BLaER1 (cell line): ENCODE data around the gene SCGB1A1.

Source experiments
- H3K27ac ChIP-seq: shearing (Covaris generic); formaldehyde crosslinking; 2 replicates; pipeline ENCODE4 v1.8.1; 2022
- H3K27me3 ChIP-seq: shearing (Covaris generic); formaldehyde crosslinking; 2 replicates; pipeline ENCODE4 v1.8.1; 2022
- H3K36me3 ChIP-seq: shearing (Covaris generic); formaldehyde crosslinking; 2 replicates; pipeline ENCODE4 v1.8.1; 2022
- H3K4me1 ChIP-seq: shearing (Covaris generic); formaldehyde crosslinking; 2 replicates; pipeline ENCODE4 v1.8.1; 2022
- H3K4me2 ChIP-seq: shearing (Covaris generic); formaldehyde crosslinking; 2 replicates; pipeline ENCODE4 v1.8.1; 2022
- H3K4me3 ChIP-seq: shearing (Covaris generic); formaldehyde crosslinking; 2 replicates; pipeline ENCODE4 v1.8.1; 2022
- H3K9ac ChIP-seq: shearing (Covaris generic); formaldehyde crosslinking; 2 replicates; pipeline ENCODE4 v1.8.1; 2022
- H3K9me3 ChIP-seq: shearing (Covaris generic); formaldehyde crosslinking; 2 replicates; pipeline ENCODE4 v1.8.1; 2022
- H4K20me1 ChIP-seq: shearing (Covaris generic); formaldehyde crosslinking; 2 replicates; pipeline ENCODE4 v1.8.1; 2022
- Cebpa-rat ChIP-seq: shearing (Covaris generic); IDR thresholded peaks from 2 replicates; pipeline ENCODE4 v1.8.1; 2022

Gene SCGB1A1

DNA sequence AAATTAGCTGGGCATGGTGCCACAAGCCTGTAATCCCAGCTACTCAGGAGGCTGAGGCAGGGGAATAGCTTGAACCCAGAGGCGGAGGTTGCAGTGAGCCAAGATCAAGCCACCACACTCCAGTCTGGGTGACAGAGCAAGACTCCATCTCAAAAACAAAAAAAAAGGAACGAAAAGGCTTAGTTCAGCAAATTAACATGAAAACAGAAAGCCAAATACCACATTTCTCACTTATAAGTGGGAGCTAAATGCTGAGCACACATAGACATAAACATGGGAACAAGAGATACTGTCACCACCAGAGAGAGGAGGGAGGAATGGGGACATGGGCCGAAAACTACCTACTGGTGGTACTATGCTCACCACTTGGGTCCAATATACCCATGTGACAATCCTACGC is 38.6 kb downstream of the SCGB1A1 start:
- no peak for TF ChIP-seq Cebpa-rat

DNA sequence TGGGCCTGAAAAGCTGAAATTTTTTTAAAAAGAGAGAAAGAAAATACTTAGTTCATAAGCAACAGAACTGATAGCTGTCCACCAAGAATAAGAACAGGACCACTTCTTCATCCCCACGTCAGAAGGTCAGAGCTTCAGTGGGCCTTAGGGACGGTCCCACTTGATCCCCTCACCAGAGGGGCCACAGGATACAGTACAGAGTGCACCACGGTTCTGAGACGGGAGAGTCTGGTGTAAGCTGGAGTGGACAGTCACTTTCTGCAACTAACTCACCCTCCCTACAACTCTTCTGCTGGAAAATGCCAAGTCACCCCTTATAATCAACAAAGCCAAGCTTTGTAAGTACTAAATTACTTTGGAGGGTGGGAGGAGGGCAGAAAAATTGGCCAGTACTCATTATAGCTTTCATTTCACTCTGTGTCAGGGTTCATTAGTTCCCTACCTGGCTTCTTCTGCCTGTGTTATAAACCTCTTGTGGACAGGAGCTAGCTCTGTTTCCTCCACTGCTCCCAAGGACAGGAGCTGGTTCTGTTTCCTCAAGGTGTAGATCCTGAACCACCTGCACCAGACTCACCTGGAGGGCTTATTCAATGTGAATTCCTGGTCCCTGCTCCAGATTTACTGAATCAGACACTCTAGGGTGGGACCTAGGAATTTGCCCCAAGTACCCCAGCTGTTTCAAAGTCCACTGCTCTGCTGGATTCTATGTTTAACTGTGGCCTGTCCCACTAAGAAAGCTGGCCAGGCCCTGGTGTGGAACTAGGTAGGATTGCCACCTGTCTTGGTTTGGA is 39.6 kb downstream of the SCGB1A1 start:
- Histone ChIP-seq H3K27me3 (no peaks in the 10 kb centered on the region), H4K20me1 (no peaks in the 10 kb centered on the region), H3K9ac (no peak overlapping the region), H3K9me3 (no peaks in the 10 kb centered on the region), H3K4me1 (no peaks in the 10 kb centered on the region), H3K36me3 (no peaks in the 10 kb centered on the region), H3K4me2 (no peak overlapping the region), H3K27ac (no peak overlapping the region), H3K4me3 (no peak overlapping the region)
- TF ChIP-seq Cebpa-rat: no peak

More for the DNA sequence above, 38.6 kb downstream of the SCGB1A1 start:
- Histone ChIP-seq H3K36me3 (no peaks in the 10 kb centered on the region), H4K20me1 (no peaks in the 10 kb centered on the region), H3K27me3 (no peaks in the 10 kb centered on the region), H3K4me2 (no peak overlapping the region), H3K27ac (no peak overlapping the region), H3K4me1 (no peaks in the 10 kb centered on the region), H3K9ac (no peak overlapping the region), H3K4me3 (no peak overlapping the region), H3K9me3 (no peaks in the 10 kb centered on the region)

GRCh38 chr11:62459080-62459479 is 40.2 kb downstream of the SCGB1A1 start:
- Histone ChIP-seq H4K20me1 (no peaks in the 10 kb centered on the region), H3K9ac (no peak overlapping the region), H3K4me1 (no peaks in the 10 kb centered on the region), H3K36me3 (no peaks in the 10 kb centered on the region), H3K27me3 (no peaks in the 10 kb centered on the region), H3K4me2 (no peak overlapping the region), H3K4me3 (no peak overlapping the region), H3K9me3 (no peaks in the 10 kb centered on the region), H3K27ac (no peak overlapping the region)
- TF ChIP-seq Cebpa-rat: no peak

GRCh38 chr11:62461740-62462507 is 43.1 kb downstream of the SCGB1A1 start:
- Histone ChIP-seq H3K4me2 (no peak overlapping the region), H3K9me3 (no peaks in the 10 kb centered on the region), H3K4me1 (no peaks in the 10 kb centered on the region), H3K4me3 (no peak overlapping the region), H3K27me3 (no peaks in the 10 kb centered on the region), H3K36me3 (no peaks in the 10 kb centered on the region), H3K27ac (no peak overlapping the region), H3K9ac (no peak overlapping the region), H4K20me1 (no peaks in the 10 kb centered on the region)
- TF ChIP-seq Cebpa-rat: no peak

DNA sequence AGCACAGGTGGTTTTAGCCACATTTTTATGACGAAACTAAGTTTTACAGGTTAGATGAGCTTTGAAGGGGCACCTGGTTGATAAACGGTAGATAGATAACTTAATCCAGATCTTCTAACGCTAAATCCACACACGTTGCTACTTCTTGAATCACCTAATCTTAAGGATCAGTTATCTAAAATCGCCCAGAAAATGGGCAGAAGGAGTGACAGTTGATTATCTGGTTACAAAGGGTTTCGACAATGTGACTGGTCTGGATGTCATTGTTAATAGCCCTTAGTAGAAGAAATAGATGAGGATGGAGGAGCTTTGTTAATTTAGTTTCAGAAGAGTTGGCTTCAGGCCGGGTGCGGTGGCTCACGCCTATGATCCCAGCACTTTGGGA is 43.7 kb downstream of the SCGB1A1 start:
- H3K4me1 ChIP-seq: no peaks in the 10 kb centered on the region
- H4K20me1 ChIP-seq: no peaks in the 10 kb centered on the region
- H3K27ac ChIP-seq: no peak overlapping the region
- no peak for TF ChIP-seq Cebpa-rat
- H3K4me2 ChIP-seq: no peak overlapping the region
- no peaks in the 10 kb centered on the region for H3K27me3 ChIP-seq
- no peaks in the 10 kb centered on the region for H3K9me3 ChIP-seq
- no peaks in the 10 kb centered on the region for H3K36me3 ChIP-seq
- no peak overlapping the region for H3K9ac ChIP-seq
- no peak overlapping the region for H3K4me3 ChIP-seq

GRCh38 chr11:62463121-62463542 is 44.3 kb downstream of the SCGB1A1 start:
- no peaks in the 10 kb centered on the region for H3K36me3 ChIP-seq
- no peak for TF ChIP-seq Cebpa-rat
- no peak overlapping the region for H3K27ac ChIP-seq
- no peak overlapping the region for H3K4me2 ChIP-seq
- no peaks in the 10 kb centered on the region for H4K20me1 ChIP-seq
- no peak overlapping the region for H3K4me3 ChIP-seq
- no peaks in the 10 kb centered on the region for H3K9me3 ChIP-seq
- no peaks in the 10 kb centered on the region for H3K4me1 ChIP-seq
- H3K9ac ChIP-seq: no peak overlapping the region
- H3K27me3 ChIP-seq: no peaks in the 10 kb centered on the region

GRCh38 chr11:62464655-62465054 is 45.8 kb downstream of the SCGB1A1 start:
- Histone ChIP-seq H3K4me1 (no peaks in the 10 kb centered on the region), H4K20me1 (no peaks in the 10 kb centered on the region), H3K4me2 (no peak overlapping the region), H3K9ac (no peak overlapping the region), H3K27ac (no peak overlapping the region), H3K9me3 (no peaks in the 10 kb centered on the region), H3K36me3 (no peaks in the 10 kb centered on the region), H3K27me3 (no peaks in the 10 kb centered on the region), H3K4me3 (no peak overlapping the region)
- TF ChIP-seq Cebpa-rat: no peak

DNA sequence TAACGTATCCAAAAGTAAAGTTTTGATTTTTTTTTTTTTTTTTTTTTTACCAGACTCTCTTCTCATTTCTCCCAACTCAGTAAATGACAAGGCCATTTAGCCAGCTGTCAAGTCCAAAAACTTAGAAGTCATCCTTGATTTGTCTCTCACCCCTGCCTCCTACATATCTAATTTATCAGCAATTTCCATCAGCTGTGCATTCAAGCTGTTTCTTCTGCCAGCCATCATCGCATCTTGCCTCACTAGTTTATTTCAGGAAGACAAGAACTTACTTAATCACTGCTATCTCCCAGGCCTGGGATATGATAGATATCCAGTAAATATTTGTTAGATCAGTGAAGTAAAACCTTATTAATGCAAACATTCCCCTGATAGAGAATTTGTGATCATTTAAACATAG is 47.6 kb downstream of the SCGB1A1 start:
- H3K9me3 ChIP-seq: no peaks in the 10 kb centered on the region
- no peaks in the 10 kb centered on the region for H3K4me1 ChIP-seq
- H3K9ac ChIP-seq: no peak overlapping the region
- H3K4me2 ChIP-seq: no peak overlapping the region
- no peak overlapping the region for H3K4me3 ChIP-seq
- H3K27me3 ChIP-seq: no peaks in the 10 kb centered on the region
- no peak overlapping the region for H3K27ac ChIP-seq
- no peaks in the 10 kb centered on the region for H4K20me1 ChIP-seq
- no peaks in the 10 kb centered on the region for H3K36me3 ChIP-seq
- no peak for TF ChIP-seq Cebpa-rat

GRCh38 chr11:62468577-62468976 is 49.7 kb downstream of the SCGB1A1 start:
- no peak overlapping the region for H3K9ac ChIP-seq
- H3K9me3 ChIP-seq: no peaks in the 10 kb centered on the region
- no peak for TF ChIP-seq Cebpa-rat
- H3K27me3 ChIP-seq: no peaks in the 10 kb centered on the region
- H4K20me1 ChIP-seq: no peaks in the 10 kb centered on the region
- H3K4me1 ChIP-seq: no peaks in the 10 kb centered on the region
- H3K4me3 ChIP-seq: no peak overlapping the region
- no peak overlapping the region for H3K4me2 ChIP-seq
- no peak overlapping the region for H3K27ac ChIP-seq
- H3K36me3 ChIP-seq: no peaks in the 10 kb centered on the region

- no peaks in the 10 kb centered on the region for H3K9me3 ChIP-seq
- no peak overlapping the region for H3K4me3 ChIP-seq
- H3K9ac ChIP-seq: no peak overlapping the region
- no peaks in the 10 kb centered on the region for H3K27me3 ChIP-seq
- H3K4me2 ChIP-seq: no peak overlapping the region
- H3K36me3 ChIP-seq: no peaks in the 10 kb centered on the region
- no peaks in the 10 kb centered on the region for H3K4me1 ChIP-seq
- H4K20me1 ChIP-seq: no peaks in the 10 kb centered on the region
- TF ChIP-seq Cebpa-rat: no peak
- H3K27ac ChIP-seq: no peak overlapping the region
Observed at GRCh38 chr11:62471603-62472002, 52.8 kb downstream of the SCGB1A1 start.
